Activated naive CD8-positive, alpha-beta T cell (primary cell): ENCODE results near the gene ADCY3.
"Not testable (repeated sequence)": the region's sequence is repeated elsewhere in the genome, so short reads cannot be mapped to it uniquely, and the experiment has no call there.

Experiments used
- H3K27ac Mint-ChIP-seq: one replicate; pipeline ENCODE4 v1.8.0; 2021; ENCODE audit warnings: mixed read lengths
- H3K27me3 Mint-ChIP-seq: one replicate; pipeline ENCODE4 v1.8.0; 2021; ENCODE audit warnings: mixed read lengths
- H3K36me3 Mint-ChIP-seq: one replicate; pipeline ENCODE4 v1.8.0; 2021; ENCODE audit warnings: mixed read lengths
- H3K4me1 Mint-ChIP-seq: one replicate; pipeline ENCODE4 v1.8.0; 2021; ENCODE audit warnings: low read depth, mixed read lengths
- H3K4me3 Mint-ChIP-seq: one replicate; pipeline ENCODE4 v1.8.0; 2021; ENCODE audit warnings: mild to moderate bottlenecking, mixed read lengths
- H3K9me3 Mint-ChIP-seq: one replicate; pipeline ENCODE4 v1.8.0; 2021; ENCODE audit warnings: low read depth, mixed read lengths

The ADCY3 gene

GRCh38 chr2:24844023-24844685 is 75.9 kb downstream of the ADCY3 start:
- Mint-ChIP-seq H3K27me3 (no peaks in the 10 kb centered on the region), H3K36me3 (peaks cover 7% of the 10 kb centered on the region), H3K4me1 (no peaks in the 10 kb centered on the region), H3K4me3 (no peak overlapping the region), H3K27ac (no peak overlapping the region), H3K9me3 (no peaks in the 10 kb centered on the region)

- no peaks in the 10 kb centered on the region for H3K4me1 Mint-ChIP-seq
- no peaks in the 10 kb centered on the region for H3K27me3 Mint-ChIP-seq
- H3K4me3 Mint-ChIP-seq: no peak overlapping the region
- H3K27ac Mint-ChIP-seq: no peak overlapping the region
- peaks cover 7% of the 10 kb centered on the region for H3K36me3 Mint-ChIP-seq
- no peaks in the 10 kb centered on the region for H3K9me3 Mint-ChIP-seq
Measured at GRCh38 chr2:24843330-24843860, 76.6 kb downstream of the ADCY3 start.

- H3K9me3 Mint-ChIP-seq: no peaks in the 10 kb centered on the region
- H3K36me3 Mint-ChIP-seq: peaks cover 7% of the 10 kb centered on the region
- H3K27me3 Mint-ChIP-seq: no peaks in the 10 kb centered on the region
- H3K4me1 Mint-ChIP-seq: no peaks in the 10 kb centered on the region
- H3K27ac Mint-ChIP-seq: no peak overlapping the region
- no peak overlapping the region for H3K4me3 Mint-ChIP-seq
Measured at GRCh38 chr2:24842081-24843050, 77.7 kb downstream of the ADCY3 start.

GRCh38 chr2:24840962-24841945 is 78.8 kb downstream of the ADCY3 start:
- no peak overlapping the region for H3K4me3 Mint-ChIP-seq
- no peak overlapping the region for H3K27ac Mint-ChIP-seq

GRCh38 chr2:24840164-24840869 is 79.7 kb downstream of the ADCY3 start:
- no peaks in the 10 kb centered on the region for H3K27me3 Mint-ChIP-seq
- no peaks in the 10 kb centered on the region for H3K4me1 Mint-ChIP-seq
- H3K4me3 Mint-ChIP-seq: no peak overlapping the region
- no peaks in the 10 kb centered on the region for H3K9me3 Mint-ChIP-seq
- H3K36me3 Mint-ChIP-seq: peaks cover 5% of the 10 kb centered on the region
- no peak overlapping the region for H3K27ac Mint-ChIP-seq

More at GRCh38 chr2:24840962-24841945, 78.8 kb downstream of the ADCY3 start:
- no peaks in the 10 kb centered on the region for H3K27me3 Mint-ChIP-seq
- peaks cover 5% of the 10 kb centered on the region for H3K36me3 Mint-ChIP-seq
- H3K9me3 Mint-ChIP-seq: no peaks in the 10 kb centered on the region
- H3K4me1 Mint-ChIP-seq: no peaks in the 10 kb centered on the region

GRCh38 chr2:24839729-24840128 is 80.3 kb downstream of the ADCY3 start:
- no peaks in the 10 kb centered on the region for H3K4me1 Mint-ChIP-seq
- H3K27ac Mint-ChIP-seq: no peak overlapping the region
- H3K4me3 Mint-ChIP-seq: no peak overlapping the region
- H3K27me3 Mint-ChIP-seq: no peaks in the 10 kb centered on the region
- H3K36me3 Mint-ChIP-seq: peaks cover 8% of the 10 kb centered on the region
- no peaks in the 10 kb centered on the region for H3K9me3 Mint-ChIP-seq

- Mint-ChIP-seq H3K27ac (no peak overlapping the region), H3K4me1 (no peaks in the 10 kb centered on the region), H3K9me3 (no peaks in the 10 kb centered on the region), H3K27me3 (no peaks in the 10 kb centered on the region), H3K4me3 (no peak overlapping the region), H3K36me3 (peaks cover 6% of the 10 kb centered on the region)
Measured at GRCh38 chr2:24838541-24838940, 81.5 kb downstream of the ADCY3 start.

GRCh38 chr2:24837996-24838513 is 82.0 kb downstream of the ADCY3 start:
- Mint-ChIP-seq H3K36me3 (peaks cover 3% of the 10 kb centered on the region), H3K4me1 (no peaks in the 10 kb centered on the region), H3K27me3 (no peaks in the 10 kb centered on the region), H3K27ac (no peak overlapping the region), H3K9me3 (no peaks in the 10 kb centered on the region), H3K4me3 (no peak overlapping the region)

- no peaks in the 10 kb centered on the region for H3K27me3 Mint-ChIP-seq
- H3K4me1 Mint-ChIP-seq: no peaks in the 10 kb centered on the region
- no peaks in the 10 kb centered on the region for H3K9me3 Mint-ChIP-seq
- H3K36me3 Mint-ChIP-seq: peaks cover 8% of the 10 kb centered on the region
- no peak overlapping the region for H3K4me3 Mint-ChIP-seq
- H3K27ac Mint-ChIP-seq: no peak overlapping the region
Measured at GRCh38 chr2:24836706-24837105, 83.3 kb downstream of the ADCY3 start.

- H3K27me3 Mint-ChIP-seq: no peaks in the 10 kb centered on the region
- H3K4me3 Mint-ChIP-seq: no peak overlapping the region
- H3K36me3 Mint-ChIP-seq: peaks cover 8% of the 10 kb centered on the region
- H3K9me3 Mint-ChIP-seq: no peaks in the 10 kb centered on the region
- H3K4me1 Mint-ChIP-seq: no peaks in the 10 kb centered on the region
- no peak overlapping the region for H3K27ac Mint-ChIP-seq
Measured at GRCh38 chr2:24836206-24836605, 83.8 kb downstream of the ADCY3 start.

- H3K4me1 Mint-ChIP-seq: not testable (repeated sequence)
Measured at GRCh38 chr2:24835411-24835810, 84.6 kb downstream of the ADCY3 start.

GRCh38 chr2:24834733-24835395 is 85.2 kb downstream of the ADCY3 start:
- Mint-ChIP-seq H3K4me1 (no peaks in the 10 kb centered on the region), H3K27ac (peak overlapping the region; percentile 34), H3K9me3 (no peaks in the 10 kb centered on the region), H3K27me3 (no peaks in the 10 kb centered on the region), H3K4me3 (no peak overlapping the region), H3K36me3 (peaks cover 8% of the 10 kb centered on the region)

More at GRCh38 chr2:24835411-24835810, 84.6 kb downstream of the ADCY3 start:
- not testable (repeated sequence) for H3K9me3 Mint-ChIP-seq, H3K36me3 Mint-ChIP-seq, H3K4me3 Mint-ChIP-seq, H3K27me3 Mint-ChIP-seq
- peak overlapping the region; percentile 34 for H3K27ac Mint-ChIP-seq
